GM19438 (cell line): Measurements from ENCODE around the gene HSP90AB1.

ENCODE experiments used
- ATAC-seq: cut with Tn5 transposase; IDR thresholded peaks from one replicate; pipeline ENCODE4 v1.9.1; 2021; ENCODE audit warnings: low read depth; ENCODE audit not compliant: unreplicated experiment

HSP90AB1 gene

GRCh38 chr6:44265007-44265721 is 18.3 kb downstream of the HSP90AB1 start, which contains the start of gene NFKBIE:
TSS of gene NFKBIE (minus strand) at chr6:44265551. CDS start at chr6:44265346, 205 bp downstream.
- ATAC-seq, result peak; percentile 38

- no peak for ATAC-seq
These were observed 18.9 kb downstream of the HSP90AB1 start for GRCh38 chr6:44265722-44266233.

- ATAC-seq, result peak; percentile 29
These were observed 19.4 kb downstream of the HSP90AB1 start for GRCh38 chr6:44266347-44266746.

GRCh38 chr6:44267252-44267651 is 20.4 kb downstream of the HSP90AB1 start:
- no peak for ATAC-seq

GRCh38 chr6:44268095-44268628 is 21.3 kb downstream of the HSP90AB1 start:
- no peak for ATAC-seq

- no peak for ATAC-seq
These were observed 22.4 kb downstream of the HSP90AB1 start for GRCh38 chr6:44269178-44269920.

GRCh38 chr6:44269921-44270525 is 23.1 kb downstream of the HSP90AB1 start, which contains the start of gene TMEM151B:
TSS of gene TMEM151B (plus strand) at chr6:44270450. CDS start at chr6:44270743, 293 bp downstream.
- no peak for ATAC-seq

GRCh38 chr6:44270526-44271405 is 23.9 kb downstream of the HSP90AB1 start:
- no peak for ATAC-seq

- ATAC-seq, result no peak
These were observed 24.5 kb downstream of the HSP90AB1 start for GRCh38 chr6:44271406-44271723.

GRCh38 chr6:44271914-44272313 is 25.0 kb downstream of the HSP90AB1 start:
- no peak for ATAC-seq

- no peak for ATAC-seq
These were observed 25.6 kb downstream of the HSP90AB1 start for GRCh38 chr6:44272529-44272928.

- no peak for ATAC-seq
These were observed 26.2 kb downstream of the HSP90AB1 start for GRCh38 chr6:44272999-44273566.

GRCh38 chr6:44273617-44274016 is 26.7 kb downstream of the HSP90AB1 start:
- no peak for ATAC-seq

- no peak for ATAC-seq
These were observed 28.4 kb downstream of the HSP90AB1 start for GRCh38 chr6:44275271-44275748.

- no peak for ATAC-seq
These were observed 29.1 kb downstream of the HSP90AB1 start for GRCh38 chr6:44275749-44276648.

- ATAC-seq, result no peak
These were observed 30.1 kb downstream of the HSP90AB1 start for GRCh38 chr6:44276667-44277640.

GRCh38 chr6:44277763-44278162 is 30.9 kb downstream of the HSP90AB1 start:
- no peak for ATAC-seq
